Neural progenitor cell (in vitro differentiated cells): Measurements from ENCODE around the gene IFNA4.

ENCODE experiments used
- CTCF ChIP-seq: fragments of 200-600 bp; sonication (generic); IDR thresholded peaks from 2 replicates; pipeline ENCODE4 v1.5.1; 2017; ENCODE audit warnings: antibody characterized with exemption, mild to moderate bottlenecking
- EZH2 ChIP-seq: fragments of 200-600 bp; sonication (generic); IDR thresholded peaks from 2 replicates; pipeline ENCODE4 v1.6.1; 2017; ENCODE audit warnings: antibody characterized with exemption, mild to moderate bottlenecking, moderate library complexity
- EZH2phosphoT487 ChIP-seq: fragments of 200-600 bp; sonication (generic); IDR thresholded peaks from 2 replicates; pipeline ENCODE4 v1.6.1; 2017; ENCODE audit warnings: antibody characterized with exemption

- TF ChIP-seq CTCF (peak; percentile 22), EZH2 (no peak), EZH2phosphoT487 (no peak)
Measured at GRCh38 chr9:21141427-21141882, 45.9 kb downstream of the IFNA4 start, which contains the start of gene IFNW1.
